GM12878 (cell line): ENCODE results near the gene EPB41L4B. TPM values are rescaled to one million over a fixed set of nuclear protein-coding genes. Genes with fewer than 3 reads are reported as not detected.

Source experiments
- ATAC-seq: fragments of 200-7000 bp; cut with Tn5 transposase; 3 replicates; pipeline ENCODE4 v1.9.1; 2020; ENCODE audit warnings: mild to moderate bottlenecking, moderate library complexity
- BruUV-seq: library from RNA; stranded (reverse); fragments of 400-500 nt; replicated peaks from 2 replicates; lab custom pipeline; 2021; lab: Mats Ljungman, UMichigan
- CTCF ChIA-PET: fragments of 300-600 bp; sonication (Branson Sonifier 250); formaldehyde crosslinking; extraction: SDS; loops from one replicate; lab custom pipeline; 2021; ENCODE audit warnings: inconsistent platforms; lab: Yijun Ruan, JAX
- POLR2A ChIA-PET: fragments of 350-600 bp; formaldehyde crosslinking; extraction: SDS; loops from one replicate; lab custom pipeline; 2021; ENCODE audit warnings: inconsistent platforms; lab: Charles Lee
- RAD21 ChIA-PET: fragments of 300-600 bp; sonication (Branson Sonifier 250); formaldehyde crosslinking; loops from one replicate; lab custom pipeline; 2023; ENCODE audit warnings: antibody characterized with exemption; ENCODE audit not compliant: unreplicated experiment; lab: Charles Lee
- SMC1A ChIA-PET: fragments of 300-600 bp; sonication (Branson Sonifier 250); formaldehyde crosslinking; loops from one replicate; lab custom pipeline; 2023; ENCODE audit not compliant: unreplicated experiment, uncharacterized antibody; lab: Charles Lee
- DNase-seq: peaks from one replicate; pipeline ENCODE4 v3.0.0-alpha.2; 2011; ENCODE audit warnings: low read depth, low spot score
- FAIRE-seq: peaks from 3 replicates; lab custom pipeline; 2011; peaks lifted over from hg19 to GRCh38; lab: Jason Lieb, UNC
- H2AFZ ChIP-seq: 2 replicates; pipeline ENCODE4 v1.6.0; 2011; ENCODE audit warnings: low read depth, low read length, control low read depth; ENCODE audit not compliant: control insufficient read depth
- H3K27ac ChIP-seq: 2 replicates; pipeline ENCODE4 v1.5.1; 2011; ENCODE audit warnings: control low read depth; ENCODE audit not compliant: control insufficient read depth, insufficient read depth
- H3K27me3 ChIP-seq, 2 experiments: replicated peaks in 1 of 2; 2 replicates each; pipeline versions ENCODE4 v1.6.0 to v1.6.1; 2011; ENCODE audit warnings: low read length in 1 of 2; ENCODE audit not compliant: control insufficient read depth in 2 of 2, insufficient read depth in 2 of 2
- H3K36me3 ChIP-seq, 2 experiments: 2 replicates each; pipeline ENCODE4 v1.5.1; 2011; ENCODE audit warnings: low read length in 1 of 2; ENCODE audit not compliant: control insufficient read depth in 2 of 2, insufficient read depth in 2 of 2
- H3K4me1 ChIP-seq: 2 replicates; pipeline ENCODE4 v1.6.1; 2011; ENCODE audit warnings: mild to moderate bottlenecking, low read length, moderate library complexity, mixed read lengths; ENCODE audit not compliant: control insufficient read depth, insufficient read depth
- H3K4me2 ChIP-seq: 2 replicates; pipeline ENCODE4 v1.6.0; 2011; ENCODE audit warnings: control low read depth; ENCODE audit not compliant: control insufficient read depth, insufficient read depth
- H3K4me3 ChIP-seq: fragments of 200-600 bp; sonication (generic); 2 replicates; pipeline ENCODE4 v1.5.1; 2016
- H3K79me2 ChIP-seq: 2 replicates; pipeline ENCODE4 v1.6.0; 2011; ENCODE audit warnings: low read length; ENCODE audit not compliant: control insufficient read depth, insufficient read depth
- H3K9ac ChIP-seq: 2 replicates; pipeline ENCODE4 v1.8.0; 2011; ENCODE audit warnings: low read length, control low read depth, mixed read lengths; ENCODE audit not compliant: control insufficient read depth, insufficient read depth
- H3K9me3 ChIP-seq: replicated peaks from 3 replicates; pipeline ENCODE4 v1.5.1; 2011; ENCODE audit warnings: mild to moderate bottlenecking, low read length; ENCODE audit not compliant: control insufficient read depth, insufficient read depth
- H4K20me1 ChIP-seq: 2 replicates; pipeline ENCODE4 v1.6.0; 2011; ENCODE audit not compliant: control insufficient read depth, insufficient read depth
- ASH2L ChIP-seq: fragments of 300-600, 200-600 bp; sonication (generic); IDR thresholded peaks from 2 replicates; pipeline ENCODE4 v1.6.1; 2017; ENCODE audit warnings: low read depth, mild to moderate bottlenecking, borderline replicate concordance
- CBX5 ChIP-seq: sonication (generic); IDR thresholded peaks from 2 replicates; pipeline ENCODE4 v1.6.1; 2016; ENCODE audit warnings: low read depth, moderate library complexity, mild to moderate bottlenecking, inconsistent platforms
- E4F1 ChIP-seq: fragments of 450-650 bp; IDR thresholded peaks from 2 replicates; pipeline ENCODE4 v1.6.1; 2018; ENCODE audit warnings: borderline replicate concordance, mild to moderate bottlenecking; ENCODE audit not compliant: partially characterized antibody
- EGR1 ChIP-seq, 2 experiments: IDR thresholded peaks; 1 replicate in 1 of 2; 2 replicates in 1 of 2; pipeline ENCODE4 v1.6.1; 2011 to 2012; ENCODE audit warnings: low read depth in 2 of 2, low read length in 2 of 2, borderline replicate concordance in 1 of 2, mild to moderate bottlenecking in 1 of 2, moderate library complexity in 1 of 2
- ESRRA ChIP-seq: IDR thresholded peaks from 2 replicates; pipeline ENCODE4 v1.6.1; 2012; ENCODE audit warnings: mild to moderate bottlenecking, low read length, improper control_type of control experiment
- FOXK2 ChIP-seq: fragments of 450-650 bp; IDR thresholded peaks from 2 replicates; pipeline ENCODE4 v1.6.1; 2017; ENCODE audit warnings: mild to moderate bottlenecking, moderate library complexity
- MTA2 ChIP-seq: fragments of 450-650 bp; IDR thresholded peaks from 2 replicates; pipeline ENCODE4 v1.6.1; 2016; ENCODE audit warnings: low read depth, mild to moderate bottlenecking, moderate library complexity
- NFXL1 ChIP-seq: fragments of 450-650 bp; IDR thresholded peaks from 2 replicates; pipeline ENCODE4 v1.6.1; 2017; ENCODE audit warnings: antibody characterized with exemption, mild to moderate bottlenecking, borderline replicate concordance
- POLR2AphosphoS5 ChIP-seq: IDR thresholded peaks from 2 replicates; pipeline ENCODE4 v1.6.1; 2011; ENCODE audit warnings: mild to moderate bottlenecking, low read length, inconsistent platforms
- SPI1 ChIP-seq: IDR thresholded peaks from 2 replicates; pipeline ENCODE4 v1.6.1; 2011; ENCODE audit warnings: low read depth, mild to moderate bottlenecking, low read length, moderate library complexity, borderline replicate concordance; ENCODE audit not compliant: insufficient read depth
- USF1 ChIP-seq: IDR thresholded peaks from 2 replicates; pipeline ENCODE4 v1.6.1; 2011; ENCODE audit warnings: borderline replicate concordance, low read depth, mild to moderate bottlenecking, moderate library complexity, mixed read lengths, low read length; ENCODE audit not compliant: insufficient read depth; ENCODE audit errors: extremely low read length
- YBX1 ChIP-seq: fragments of 450-650 bp; IDR thresholded peaks from 2 replicates; pipeline ENCODE4 v1.6.1; 2016; ENCODE audit warnings: antibody characterized with exemption
- WGBS: methylation state at CpG from one replicate; pipeline ENCODE4 v1.1.6; 2016; ENCODE audit warnings: low lambda C conversion rate; ENCODE audit not compliant: insufficient replicate concordance, insufficient coverage; ENCODE audit errors: missing lambda C conversion rate; 5-methylcytosine and 5-hydroxymethylcytosine counted together
- in situ Hi-C: fragments of 300-500 bp; cut with MboI; formaldehyde crosslinking; loops from 9 replicates; pipeline ENCODE4 v1.14.3; 2018; ENCODE audit warnings: mixed read lengths
- intact Hi-C: fragments of 100-400 bp; cut with micrococcal nuclease; formaldehyde crosslinking; loops from one replicate; pipeline ENCODE4 v1.14.2; 2022; ENCODE audit not compliant: unreplicated experiment
- polyA plus RNA-seq, 11 experiments: library from polyadenylated mRNA; depleted of rRNA in 4 of 11; unstranded in 6 of 11; stranded (reverse) in 5 of 11; fragments of >200 nt; fragmentation: Nextera tagmentation in 4 of 11; fragmentation: Illumina TruSeq in 1 of 11; extraction: Ambion mirVana in 4 of 11; extraction: Trizol in 1 of 11; gene quantifications; 1 replicate in 1 of 11; 2 replicates in 10 of 11; pipeline versions ENCODE4 v1.2.1 to v1.2.3, GENCODE V29; 2011 to 2016; ENCODE audit warnings: inconsistent platforms in 2 of 11, missing spikeins in 2 of 11, low read depth in 1 of 11
- total RNA-seq, 4 experiments: library from RNA; depleted of rRNA in 3 of 4; stranded (reverse); fragments of >200 nt in 3 of 4; fragmentation: Illumina TruSeq in 1 of 4; extraction: Trizol in 1 of 4; gene quantifications; 2 replicates each; pipeline versions ENCODE4 v1.2.1 to v1.2.3, GENCODE V29; 2013 to 2021
- TF ChIP-seq, protein P1 (sequence below): fragments of 150-350 bp; IDR thresholded peaks from 2 replicates; pipeline ENCODE4 v1.6.1; 2016; ENCODE audit warnings: low read depth, low read length
- TF ChIP-seq, protein P2 (sequence below): fragments of 450-650 bp; IDR thresholded peaks from 2 replicates; pipeline ENCODE4 v1.6.1; 2018; ENCODE audit warnings: mild to moderate bottlenecking, low read depth, moderate library complexity; ENCODE audit not compliant: partially characterized antibody

The EPB41L4B gene
- total and polyA plus RNA-seq, 10 of the 15 experiments (the other 5 are each of a cell fraction or from before 2014, with no cell fraction given), result 0.04 to 0.75 (median 0.13) TPM; not detected in 1

DNA sequence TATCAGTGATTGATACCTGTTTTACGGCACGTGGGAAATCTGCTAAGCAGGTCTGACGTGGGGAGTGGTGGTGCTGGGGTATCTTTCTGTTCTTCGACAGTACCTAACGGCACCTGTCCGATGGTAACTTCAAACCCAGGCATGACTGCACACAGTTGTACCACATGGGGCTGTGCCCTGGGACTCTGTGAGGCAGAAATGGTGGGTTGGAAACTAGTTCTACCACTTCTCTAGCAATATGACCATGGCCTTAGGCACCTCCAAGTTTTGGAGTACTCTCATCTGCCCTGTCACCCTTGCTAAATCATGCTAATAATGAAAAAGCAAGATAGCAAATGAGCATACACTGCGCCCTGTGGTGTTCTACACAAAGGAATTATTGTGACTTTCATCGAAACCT lies 30.9 kb downstream of the EPB41L4B start:
- intact Hi-C loops, result no loop called here
- no TSS peak for BruUV-seq
- TF ChIP-seq ASH2L (no peak), E4F1 (no peak), ESRRA (no peak), SPI1 (no peak), NFXL1 (no peak), USF1 (no peak), POLR2AphosphoS5 (no peak), FOXK2 (no peak), YBX1 (no peak), EGR1 (IDR thresholded peaks at IDR 0.05; ENCODE audit: borderline replicate concordance in 1 of 2, low read depth in 2 of 2, low read length in 2 of 2) (no peak), MTA2 (no peak), CBX5 (no peak)
- TF ChIP-seq, protein P1, sequence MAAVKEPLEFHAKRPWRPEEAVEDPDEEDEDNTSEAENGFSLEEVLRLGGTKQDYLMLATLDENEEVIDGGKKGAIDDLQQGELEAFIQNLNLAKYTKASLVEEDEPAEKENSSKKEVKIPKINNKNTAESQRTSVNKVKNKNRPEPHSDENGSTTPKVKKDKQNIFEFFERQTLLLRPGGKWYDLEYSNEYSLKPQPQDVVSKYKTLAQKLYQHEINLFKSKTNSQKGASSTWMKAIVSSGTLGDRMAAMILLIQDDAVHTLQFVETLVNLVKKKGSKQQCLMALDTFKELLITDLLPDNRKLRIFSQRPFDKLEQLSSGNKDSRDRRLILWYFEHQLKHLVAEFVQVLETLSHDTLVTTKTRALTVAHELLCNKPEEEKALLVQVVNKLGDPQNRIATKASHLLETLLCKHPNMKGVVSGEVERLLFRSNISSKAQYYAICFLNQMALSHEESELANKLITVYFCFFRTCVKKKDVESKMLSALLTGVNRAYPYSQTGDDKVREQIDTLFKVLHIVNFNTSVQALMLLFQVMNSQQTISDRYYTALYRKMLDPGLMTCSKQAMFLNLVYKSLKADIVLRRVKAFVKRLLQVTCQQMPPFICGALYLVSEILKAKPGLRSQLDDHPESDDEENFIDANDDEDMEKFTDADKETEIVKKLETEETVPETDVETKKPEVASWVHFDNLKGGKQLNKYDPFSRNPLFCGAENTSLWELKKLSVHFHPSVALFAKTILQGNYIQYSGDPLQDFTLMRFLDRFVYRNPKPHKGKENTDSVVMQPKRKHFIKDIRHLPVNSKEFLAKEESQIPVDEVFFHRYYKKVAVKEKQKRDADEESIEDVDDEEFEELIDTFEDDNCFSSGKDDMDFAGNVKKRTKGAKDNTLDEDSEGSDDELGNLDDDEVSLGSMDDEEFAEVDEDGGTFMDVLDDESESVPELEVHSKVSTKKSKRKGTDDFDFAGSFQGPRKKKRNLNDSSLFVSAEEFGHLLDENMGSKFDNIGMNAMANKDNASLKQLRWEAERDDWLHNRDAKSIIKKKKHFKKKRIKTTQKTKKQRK, result no peak
- TF ChIP-seq, protein P2, sequence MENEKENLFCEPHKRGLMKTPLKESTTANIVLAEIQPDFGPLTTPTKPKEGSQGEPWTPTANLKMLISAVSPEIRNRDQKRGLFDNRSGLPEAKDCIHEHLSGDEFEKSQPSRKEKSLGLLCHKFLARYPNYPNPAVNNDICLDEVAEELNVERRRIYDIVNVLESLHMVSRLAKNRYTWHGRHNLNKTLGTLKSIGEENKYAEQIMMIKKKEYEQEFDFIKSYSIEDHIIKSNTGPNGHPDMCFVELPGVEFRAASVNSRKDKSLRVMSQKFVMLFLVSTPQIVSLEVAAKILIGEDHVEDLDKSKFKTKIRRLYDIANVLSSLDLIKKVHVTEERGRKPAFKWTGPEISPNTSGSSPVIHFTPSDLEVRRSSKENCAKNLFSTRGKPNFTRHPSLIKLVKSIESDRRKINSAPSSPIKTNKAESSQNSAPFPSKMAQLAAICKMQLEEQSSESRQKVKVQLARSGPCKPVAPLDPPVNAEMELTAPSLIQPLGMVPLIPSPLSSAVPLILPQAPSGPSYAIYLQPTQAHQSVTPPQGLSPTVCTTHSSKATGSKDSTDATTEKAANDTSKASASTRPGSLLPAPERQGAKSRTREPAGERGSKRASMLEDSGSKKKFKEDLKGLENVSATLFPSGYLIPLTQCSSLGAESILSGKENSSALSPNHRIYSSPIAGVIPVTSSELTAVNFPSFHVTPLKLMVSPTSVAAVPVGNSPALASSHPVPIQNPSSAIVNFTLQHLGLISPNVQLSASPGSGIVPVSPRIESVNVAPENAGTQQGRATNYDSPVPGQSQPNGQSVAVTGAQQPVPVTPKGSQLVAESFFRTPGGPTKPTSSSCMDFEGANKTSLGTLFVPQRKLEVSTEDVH, result no peak

More for the DNA sequence above, 30.9 kb downstream of the EPB41L4B start:
- H2AFZ ChIP-seq, result no peak overlapping the region
- H3K27ac ChIP-seq, result no peak overlapping the region
- no peaks in the 10 kb centered on the region for H3K36me3 ChIP-seq
- ATAC-seq, result no peak
- H3K9ac ChIP-seq, result no peak overlapping the region
- H3K4me1 ChIP-seq, result no peaks in the 10 kb centered on the region
- no peak overlapping the region for H3K4me2 ChIP-seq
- POLR2A ChIA-PET, result no interaction called here
- CTCF ChIA-PET, result no interaction called here
- SMC1A ChIA-PET, result no interaction called here
- RAD21 ChIA-PET, result no interaction called here
- 43% methylated on average over 8 of the region's 8 CpGs for WGBS
- DNase-seq, result no peak
- H3K9me3 ChIP-seq, result no peaks in the 10 kb centered on the region
- FAIRE-seq, result no peak
- H4K20me1 ChIP-seq, result no peaks in the 10 kb centered on the region
- H3K27me3 ChIP-seq, result no peaks in the 10 kb centered on the region; a peak in 1 of 4 replicates
- in situ Hi-C loops, result no loop called here
- H3K79me2 ChIP-seq, result no peaks in the 10 kb centered on the region
- no peak overlapping the region for H3K4me3 ChIP-seq
